RWPE1 (cell line): ENCODE data around the gene TRANK1.
A peak's percentile ranks its signal among the peaks of the same experiment; 100 is the strongest.

Source experiments
- CTCF ChIA-PET: fragments of 350-600 bp; sonication (Branson Sonifier 250); formaldehyde crosslinking; extraction: SDS; loops from one replicate; lab custom pipeline; 2021; lab: Yijun Ruan, JAX
- POLR2A ChIA-PET: fragments of 400-600 bp; formaldehyde crosslinking; extraction: SDS; loops from one replicate; lab custom pipeline; 2020; ENCODE audit warnings: antibody characterized with exemption; ENCODE audit not compliant: low non-redundant PET; lab: Yijun Ruan, JAX
- DNase-seq: peaks from one replicate; pipeline ENCODE4 v3.0.0; 2012; ENCODE audit warnings: low spot score
- H3K27ac ChIP-seq: fragments of 450-650 bp; 2 replicates; pipeline ENCODE4 v1.5.1; 2017
- CTCF ChIP-seq: fragments of 450-650 bp; conservative IDR thresholded peaks from 2 replicates; pipeline ENCODE4 v1.5.1; 2017; ENCODE audit warnings: low read depth, mild to moderate bottlenecking

TRANK1 gene

GRCh38 chr3:36909666-36910065, 35.2 kb downstream of the TRANK1 start:
- ChIA-PET CTCF (interaction anchor here (0.6 to 0.7 kb wide), 2 partner anchors 41 to 82 kb away, joined by 3 read pairs; no protein-coding TSS in a partner anchor), POLR2A (no interaction called here)
- TF ChIP-seq CTCF, result no peak
- no peak overlapping the region for H3K27ac ChIP-seq
- DNase-seq, result no peak

DNA sequence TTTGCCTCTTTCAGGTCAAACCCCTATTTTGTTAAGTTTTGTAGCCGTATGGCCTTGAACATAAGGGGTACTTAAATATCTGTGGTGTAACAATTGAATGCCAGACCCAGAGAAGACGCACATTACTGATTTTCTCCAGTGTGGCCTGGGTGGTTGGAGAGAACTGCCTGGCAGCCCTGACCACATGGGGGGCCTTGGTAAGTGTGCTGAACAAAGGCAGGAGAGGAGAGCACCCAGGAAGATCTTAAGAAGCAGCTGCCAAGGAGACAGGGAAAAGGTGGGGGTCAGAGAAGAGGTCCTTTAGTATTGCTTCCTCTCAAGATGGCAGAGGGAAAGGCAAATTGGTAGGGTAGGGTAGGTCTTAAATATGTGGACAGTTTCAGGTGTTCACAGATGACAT, 35.7 kb downstream of the TRANK1 start:
- TF ChIP-seq CTCF, result no peak
- CTCF ChIA-PET, result interaction anchor here (0.7 kb wide), 1 partner anchor 41 kb away, joined by 3 read pairs; no protein-coding TSS in a partner anchor
- POLR2A ChIA-PET, result no interaction called here
- DNase-seq, result no peak
- no peak overlapping the region for H3K27ac ChIP-seq

DNA sequence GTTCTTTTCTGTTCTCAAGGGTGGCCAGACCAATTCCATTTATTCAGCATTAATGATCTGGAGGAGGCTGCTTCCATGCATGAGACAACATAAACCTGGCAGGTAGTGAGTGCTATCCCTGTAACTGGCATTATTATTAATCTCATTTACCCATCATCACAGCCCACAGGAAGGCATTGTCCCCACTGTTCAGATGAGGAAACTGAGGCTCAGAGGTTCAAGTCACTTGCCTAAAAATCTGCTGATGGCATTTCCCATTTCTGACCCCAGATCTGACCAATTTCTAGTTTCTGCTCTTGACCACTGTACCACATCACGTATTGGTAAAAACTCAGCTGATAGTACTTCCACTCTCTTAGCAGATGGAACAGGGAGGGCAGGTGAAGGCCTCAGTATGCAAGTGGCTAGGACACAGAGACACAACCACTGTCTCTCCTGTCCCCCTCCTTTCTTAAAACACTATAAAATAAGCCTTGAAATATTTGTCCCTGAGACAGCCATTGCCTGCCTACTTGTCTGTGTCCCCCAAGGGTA, 36.1 kb downstream of the TRANK1 start:
- TF ChIP-seq CTCF, result no peak
- H3K27ac ChIP-seq, result peak overlapping the region; percentile 70
- ChIA-PET CTCF (no interaction called here), POLR2A (no interaction called here)
- no peak for DNase-seq

DNA sequence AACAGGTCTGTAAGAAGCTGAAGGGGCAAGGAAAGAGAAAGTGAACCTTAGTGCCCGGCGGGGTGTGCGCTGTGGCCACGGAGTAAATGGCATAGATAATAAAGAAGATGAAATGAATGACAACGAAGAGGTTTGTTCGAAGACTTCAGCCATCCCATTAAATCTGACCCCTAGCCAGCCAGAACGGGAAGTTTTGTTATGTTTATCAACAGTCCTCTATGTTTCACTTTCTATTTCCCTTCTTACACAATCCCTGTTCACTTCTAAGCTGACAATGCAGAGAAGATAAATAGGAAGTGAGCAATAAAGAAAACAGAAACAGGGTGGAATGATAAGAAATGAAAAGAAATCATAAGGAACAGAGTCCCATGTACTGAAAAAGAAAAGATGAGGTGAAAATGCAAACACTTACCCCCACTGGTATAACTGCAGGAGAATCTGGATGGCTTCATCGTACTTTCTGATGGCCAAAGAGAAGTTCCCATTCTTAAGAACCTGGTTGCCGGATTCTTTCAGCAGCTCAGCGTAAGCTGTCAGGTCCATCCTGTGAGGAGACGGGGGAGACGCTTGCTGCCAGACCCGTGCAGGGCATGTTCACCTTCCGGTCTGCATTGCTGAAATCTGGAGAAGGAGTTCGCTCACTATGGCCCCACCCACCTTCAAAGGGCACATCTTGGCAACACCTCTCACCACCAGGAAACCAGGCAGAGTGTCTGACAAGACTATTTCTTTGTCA, 36.8 kb downstream of the TRANK1 start:
- peak; percentile 23 for DNase-seq
- peak overlapping the region; percentile 70 for H3K27ac ChIP-seq
- TF ChIP-seq CTCF, result no peak
- ChIA-PET CTCF (interaction anchor here (0.9 kb wide), 1 partner anchor 50 kb away, joined by 3 read pairs; no protein-coding TSS in a partner anchor), POLR2A (no interaction called here)

DNA sequence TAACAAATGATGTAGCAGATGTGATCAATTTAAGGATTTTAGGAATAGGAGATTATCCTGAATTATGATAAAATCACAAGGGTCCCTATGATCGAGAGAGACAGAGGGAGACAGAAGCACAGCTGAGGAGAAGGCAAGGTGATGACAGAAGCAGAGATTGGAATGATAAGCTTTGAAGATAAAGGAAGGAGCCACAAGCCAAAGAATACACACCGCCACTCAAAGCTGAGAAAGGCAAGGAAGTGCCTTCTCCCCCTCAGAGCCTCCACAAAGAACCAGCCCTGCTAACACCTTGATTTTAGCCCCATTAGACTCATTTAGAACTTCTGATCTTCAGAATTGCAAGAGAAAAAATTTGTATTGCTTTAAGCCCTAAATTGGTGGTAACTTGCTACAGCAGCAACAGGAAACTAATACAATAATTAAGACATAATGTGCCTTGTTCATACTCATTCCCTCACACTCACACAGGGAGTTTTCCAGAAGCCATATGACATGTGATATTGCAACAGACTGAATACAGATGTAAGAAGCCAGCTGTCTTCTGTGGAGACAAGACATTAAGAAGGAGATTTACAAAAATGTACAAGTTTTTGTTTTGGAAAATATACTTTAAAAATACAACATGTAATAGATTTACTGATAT, 38.2 kb downstream of the TRANK1 start:
- DNase-seq, result no peak
- no peak for TF ChIP-seq CTCF
- CTCF ChIA-PET, result interaction anchor here (0.6 kb wide), 1 partner anchor 24 kb away, joined by 3 read pairs; no protein-coding TSS in a partner anchor
- POLR2A ChIA-PET, result no interaction called here
- no peak overlapping the region for H3K27ac ChIP-seq

- DNase-seq, result no peak
- TF ChIP-seq CTCF, result no peak
- H3K27ac ChIP-seq, result no peak overlapping the region
- POLR2A ChIA-PET, result no interaction called here
- CTCF ChIA-PET, result no interaction called here
These were observed 39.3 kb downstream of the TRANK1 start for GRCh38 chr3:36905545-36905944.
